Osteoblast (primary cell): Measurements from ENCODE around the gene STIL. TPM values are rescaled to one million over a fixed set of nuclear protein-coding genes. Genes with fewer than 3 reads are reported as not detected.

ENCODE experiments used
- DNase-seq: peaks from one replicate; pipeline ENCODE4 v3.0.0; 2011; ENCODE audit warnings: low spot score, mixed read lengths; ENCODE audit not compliant: insufficient read length; ENCODE audit errors: missing footprints
- H2AFZ ChIP-seq: 2 replicates; pipeline ENCODE4 v1.6.0; 2011; ENCODE audit warnings: mild to moderate bottlenecking, low read length
- H3K27ac ChIP-seq: 2 replicates; pipeline ENCODE4 v1.5.1; 2011; ENCODE audit warnings: mild to moderate bottlenecking, low read depth, low read length, moderate library complexity
- H3K27me3 ChIP-seq: 2 replicates; pipeline ENCODE4 v1.6.0; 2012; ENCODE audit warnings: mild to moderate bottlenecking, control low read depth, inconsistent platforms, low read length, moderate library complexity; ENCODE audit not compliant: insufficient read depth
- H3K36me3 ChIP-seq: 2 replicates; pipeline ENCODE4 v1.5.1; 2011; ENCODE audit warnings: mild to moderate bottlenecking, low read length, control low read depth, moderate library complexity; ENCODE audit not compliant: insufficient read depth
- H3K4me1 ChIP-seq: 2 replicates; pipeline ENCODE4 v1.5.1; 2011; ENCODE audit warnings: mild to moderate bottlenecking, low read length, control low read depth, moderate library complexity; ENCODE audit not compliant: insufficient read depth
- H3K4me2 ChIP-seq: 2 replicates; pipeline ENCODE4 v1.6.0; 2011; ENCODE audit warnings: mild to moderate bottlenecking, low read length; ENCODE audit not compliant: insufficient read depth
- H3K4me3 ChIP-seq: fragments of 200-600 bp; sonication (generic); 3 replicates; pipeline ENCODE4 v1.5.1; 2012; ENCODE audit warnings: mild to moderate bottlenecking, low read length, inconsistent platforms; ENCODE audit not compliant: insufficient read depth
- H3K79me2 ChIP-seq: 2 replicates; pipeline ENCODE4 v1.6.0; 2012; ENCODE audit warnings: mild to moderate bottlenecking, low read length, control low read depth, inconsistent platforms; ENCODE audit not compliant: insufficient read depth
- H3K9me3 ChIP-seq: 2 replicates; pipeline ENCODE4 v1.5.1; 2011; ENCODE audit warnings: low read depth, low read length, control low read depth
- H4K20me1 ChIP-seq: 2 replicates; pipeline ENCODE4 v1.6.0; 2012; ENCODE audit warnings: mild to moderate bottlenecking, low read length, control low read depth; ENCODE audit not compliant: insufficient read depth
- CTCF ChIP-seq: IDR thresholded peaks from 2 replicates; pipeline ENCODE4 v1.5.1; 2011; ENCODE audit warnings: mild to moderate bottlenecking, low read depth, low read length, moderate library complexity; ENCODE audit errors: extremely low read depth
- total RNA-seq: library from RNA; depleted of rRNA; stranded (reverse); fragments of >200 nt; gene quantifications from 2 replicates; pipeline ENCODE4 v1.2.3, GENCODE V29; 2012

STIL gene
- total RNA-seq, 1 donor = 4.0 TPM

GRCh38 chr1:47338249-47339077 lies 24.5 kb upstream of the STIL start:
- no peaks in the 10 kb centered on the region for H3K36me3 ChIP-seq
- H3K4me1 ChIP-seq = peaks cover 6% of the 10 kb centered on the region
- no peak overlapping the region for H3K27ac ChIP-seq
- no peak for TF ChIP-seq CTCF
- H3K4me2 ChIP-seq = no peak overlapping the region
- H2AFZ ChIP-seq = no peak overlapping the region
- no peak overlapping the region for H3K4me3 ChIP-seq
- peaks cover 78% of the 10 kb centered on the region for H3K79me2 ChIP-seq
- H4K20me1 ChIP-seq = peaks cover 7% of the 10 kb centered on the region
- peak; percentile 38 for DNase-seq
- H3K9me3 ChIP-seq = no peaks in the 10 kb centered on the region
- no peaks in the 10 kb centered on the region for H3K27me3 ChIP-seq

- Histone ChIP-seq H3K27ac (no peak overlapping the region), H3K4me2 (no peak overlapping the region), H2AFZ (no peak overlapping the region), H4K20me1 (peaks cover 7% of the 10 kb centered on the region), H3K79me2 (peaks cover 74% of the 10 kb centered on the region), H3K4me1 (peaks cover 13% of the 10 kb centered on the region), H3K4me3 (no peak overlapping the region), H3K27me3 (no peaks in the 10 kb centered on the region), H3K36me3 (no peaks in the 10 kb centered on the region), H3K9me3 (no peaks in the 10 kb centered on the region)
- DNase-seq = peak; percentile 6
- TF ChIP-seq CTCF = no peak
Measured at GRCh38 chr1:47337350-47337749, 23.4 kb upstream of the STIL start.

GRCh38 chr1:47334765-47335435 lies 21.0 kb upstream of the STIL start:
- peak; percentile 89 for DNase-seq

More at GRCh38 chr1:47334765-47335435, 21.0 kb upstream of the STIL start:
- no peaks in the 10 kb centered on the region for H3K27me3 ChIP-seq
- H3K4me3 ChIP-seq = peak overlapping the region; percentile 98
- H4K20me1 ChIP-seq = peaks cover 7% of the 10 kb centered on the region
- TF ChIP-seq CTCF = no peak
- peak overlapping the region; percentile 95 for H2AFZ ChIP-seq
- H3K27ac ChIP-seq = peak overlapping the region; percentile 84
- H3K4me2 ChIP-seq = peak overlapping the region; percentile 93
- H3K4me1 ChIP-seq = peaks cover 14% of the 10 kb centered on the region
- H3K36me3 ChIP-seq = no peaks in the 10 kb centered on the region
- H3K9me3 ChIP-seq = no peaks in the 10 kb centered on the region
- H3K79me2 ChIP-seq = peaks cover 59% of the 10 kb centered on the region
